ENCODE results near the gene DDIT4L.

DNA sequence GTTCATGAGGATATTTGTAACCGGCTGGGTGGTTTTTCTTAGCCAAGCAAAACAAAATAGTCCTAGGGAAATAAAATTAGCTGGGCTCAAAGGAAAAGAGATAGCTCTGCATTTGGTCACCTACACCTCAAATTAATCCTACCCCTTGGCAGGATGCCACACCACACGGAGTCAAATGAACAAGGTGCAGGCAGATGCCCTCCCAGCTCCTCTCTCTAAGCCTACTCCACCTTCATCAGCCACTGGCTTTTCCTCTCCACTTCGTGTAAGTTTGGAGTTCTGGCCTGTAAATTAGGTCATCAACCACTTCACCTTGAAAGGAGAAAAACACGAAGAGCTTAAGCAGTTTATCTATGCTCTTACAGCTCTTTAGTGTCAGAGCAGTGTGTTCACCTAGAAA lies 1.4 kb downstream of the DDIT4L start:
- TF ChIP-seq, protein P1, sequence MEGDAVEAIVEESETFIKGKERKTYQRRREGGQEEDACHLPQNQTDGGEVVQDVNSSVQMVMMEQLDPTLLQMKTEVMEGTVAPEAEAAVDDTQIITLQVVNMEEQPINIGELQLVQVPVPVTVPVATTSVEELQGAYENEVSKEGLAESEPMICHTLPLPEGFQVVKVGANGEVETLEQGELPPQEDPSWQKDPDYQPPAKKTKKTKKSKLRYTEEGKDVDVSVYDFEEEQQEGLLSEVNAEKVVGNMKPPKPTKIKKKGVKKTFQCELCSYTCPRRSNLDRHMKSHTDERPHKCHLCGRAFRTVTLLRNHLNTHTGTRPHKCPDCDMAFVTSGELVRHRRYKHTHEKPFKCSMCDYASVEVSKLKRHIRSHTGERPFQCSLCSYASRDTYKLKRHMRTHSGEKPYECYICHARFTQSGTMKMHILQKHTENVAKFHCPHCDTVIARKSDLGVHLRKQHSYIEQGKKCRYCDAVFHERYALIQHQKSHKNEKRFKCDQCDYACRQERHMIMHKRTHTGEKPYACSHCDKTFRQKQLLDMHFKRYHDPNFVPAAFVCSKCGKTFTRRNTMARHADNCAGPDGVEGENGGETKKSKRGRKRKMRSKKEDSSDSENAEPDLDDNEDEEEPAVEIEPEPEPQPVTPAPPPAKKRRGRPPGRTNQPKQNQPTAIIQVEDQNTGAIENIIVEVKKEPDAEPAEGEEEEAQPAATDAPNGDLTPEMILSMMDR (IDR thresholded peaks at IDR 0.05): no peak
- TF ChIP-seq POLR2A (IDR thresholded peaks at IDR 0.05): no peak

All from sigmoid colon (tissue), 3 donors.